HG02852 (cell line): ENCODE measurements around the gene SIK2.

Experiments
- ATAC-seq: cut with Tn5 transposase; IDR thresholded peaks from one replicate; pipeline ENCODE4 v1.9.1; 2021; ENCODE audit warnings: mild to moderate bottlenecking, moderate library complexity; ENCODE audit not compliant: unreplicated experiment

SIK2 gene

GRCh38 chr11:111727431-111727830, 125.2 kb downstream of the SIK2 start:
- no peak for ATAC-seq

- ATAC-seq: no peak
Observed at GRCh38 chr11:111729071-111729830, 127.0 kb downstream of the SIK2 start.

- no peak for ATAC-seq
Observed at GRCh38 chr11:111729831-111730311, 127.6 kb downstream of the SIK2 start.

GRCh38 chr11:111730871-111731591, 128.8 kb downstream of the SIK2 start:
- ATAC-seq: no peak

- no peak for ATAC-seq
Observed at GRCh38 chr11:111731821-111732220, 129.6 kb downstream of the SIK2 start.

GRCh38 chr11:111733016-111733415, 130.8 kb downstream of the SIK2 start:
- no peak for ATAC-seq

GRCh38 chr11:111733611-111734088, 131.4 kb downstream of the SIK2 start:
- ATAC-seq: no peak

- ATAC-seq: no peak
Observed at GRCh38 chr11:111734101-111734953, 132.1 kb downstream of the SIK2 start.

GRCh38 chr11:111734954-111735261, 132.7 kb downstream of the SIK2 start:
- ATAC-seq: no peak

GRCh38 chr11:111735262-111736116, 133.2 kb downstream of the SIK2 start:
- ATAC-seq: no peak

- no peak for ATAC-seq
Observed at GRCh38 chr11:111736181-111736590, 133.9 kb downstream of the SIK2 start.

GRCh38 chr11:111736621-111737443, 134.6 kb downstream of the SIK2 start:
- ATAC-seq: no peak

GRCh38 chr11:111737444-111738210, 135.4 kb downstream of the SIK2 start:
- ATAC-seq: no peak

- no peak for ATAC-seq
Observed at GRCh38 chr11:111739299-111739698, 137.1 kb downstream of the SIK2 start.

- no peak for ATAC-seq
Observed at GRCh38 chr11:111741751-111742150, 139.5 kb downstream of the SIK2 start.

GRCh38 chr11:111743700-111744099, 141.5 kb downstream of the SIK2 start:
- no peak for ATAC-seq

- ATAC-seq: no peak
Observed at GRCh38 chr11:111745719-111746504, 143.7 kb downstream of the SIK2 start.
